ENCODE data around the gene UBE4B.
"Not testable (repeated sequence)": the region's sequence is repeated elsewhere in the genome, so short reads cannot be mapped to it uniquely, and the experiment has no call there.

The UBE4B gene

GRCh38 chr1:10213186-10213705, 180.5 kb downstream of the UBE4B start:
- no peak for DNase-seq

GRCh38 chr1:10216090-10216749, 183.5 kb downstream of the UBE4B start:
- DNase-seq, result no peak

GRCh38 chr1:10217748-10218441, 185.1 kb downstream of the UBE4B start:
- no peak for DNase-seq

- no peak for DNase-seq
Measured at GRCh38 chr1:10220200-10220599, 187.4 kb downstream of the UBE4B start.

- DNase-seq, result not testable (repeated sequence)
Measured at GRCh38 chr1:10220657-10221056, 187.9 kb downstream of the UBE4B start.

GRCh38 chr1:10225573-10225972, 192.8 kb downstream of the UBE4B start:
- no peak for DNase-seq

- DNase-seq, result no peak
Measured at GRCh38 chr1:10228528-10228927, 195.8 kb downstream of the UBE4B start.

- no peak for DNase-seq
Measured at GRCh38 chr1:10229903-10230302, 197.1 kb downstream of the UBE4B start.

Measured in activated naive CD4-positive, alpha-beta T cell treated with Interleukin-2 at 50 U/mL for 16 hours (primary cell).